GM12864 (cell line): ENCODE results near the gene PSMD12.

Source experiments
- DNase-seq: peaks from one replicate; pipeline ENCODE4 v3.0.0-alpha.2; 2011; ENCODE audit warnings: low read depth
- H3K4me3 ChIP-seq: 2 replicates; pipeline ENCODE4 v1.5.1; 2011; ENCODE audit warnings: mild to moderate bottlenecking, low read depth, low read length, control low read depth
- CTCF ChIP-seq: IDR thresholded peaks from 2 replicates; pipeline ENCODE4 v1.5.1; 2011; ENCODE audit warnings: low read depth, mild to moderate bottlenecking, moderate library complexity, low read length, control low read depth, inconsistent platforms; ENCODE audit errors: missing control alignments

The PSMD12 gene

GRCh38 chr17:67365738-67366192, 612 bp downstream of the PSMD12 start:
- H3K4me3 ChIP-seq, result peak overlapping the region; percentile 98
- DNase-seq, result no peak
- TF ChIP-seq CTCF, result no peak

- no peak for DNase-seq
These were observed 1.3 kb downstream of the PSMD12 start for GRCh38 chr17:67364847-67365737.

DNA sequence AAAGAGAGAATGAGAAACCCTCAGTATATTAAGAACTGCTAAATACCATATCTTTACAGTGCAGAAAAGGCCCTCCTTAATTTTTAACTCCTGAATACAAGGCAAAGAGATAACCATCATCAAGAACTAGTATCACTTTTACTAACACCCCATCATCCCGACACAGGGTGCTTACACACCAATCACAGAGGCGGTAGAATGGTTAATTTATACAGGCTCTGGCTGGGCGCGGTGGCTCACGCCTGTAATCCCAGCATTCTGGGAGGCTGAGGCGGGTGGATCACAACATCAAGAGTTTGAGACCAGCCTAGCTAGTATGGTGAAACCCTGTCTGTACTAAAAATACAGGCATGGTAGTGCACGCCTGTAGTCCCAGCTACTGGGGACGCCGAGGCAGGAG, 4.2 kb downstream of the PSMD12 start:
- no peak overlapping the region for H3K4me3 ChIP-seq
- no peak for TF ChIP-seq CTCF
- no peak for DNase-seq

More at GRCh38 chr17:67364847-67365737, 1.3 kb downstream of the PSMD12 start:
- TF ChIP-seq CTCF, result no peak
- peak overlapping the region; percentile 98 for H3K4me3 ChIP-seq

GRCh38 chr17:67360880-67361279, 5.5 kb downstream of the PSMD12 start:
- no peak for DNase-seq
- TF ChIP-seq CTCF, result no peak
- no peak overlapping the region for H3K4me3 ChIP-seq

GRCh38 chr17:67359960-67360791, 6.2 kb downstream of the PSMD12 start:
- no peak for DNase-seq

DNA sequence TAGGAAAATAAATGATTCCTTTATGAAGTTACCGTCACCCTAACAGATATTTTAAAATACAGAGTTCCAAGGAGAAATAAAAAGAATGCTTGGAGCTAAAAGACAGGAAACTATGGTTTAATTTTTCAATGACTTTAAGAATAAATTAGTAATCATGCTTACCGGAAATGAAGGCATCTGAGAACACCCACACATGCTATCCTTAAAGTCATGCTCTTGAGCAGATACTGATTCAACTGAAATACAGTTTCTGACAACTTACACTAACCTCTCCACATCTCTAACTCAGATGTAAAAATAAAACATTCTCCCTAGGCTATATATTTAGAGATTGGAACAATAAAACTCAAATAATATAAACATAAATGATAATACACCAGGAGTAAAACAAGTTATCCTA, 7.8 kb downstream of the PSMD12 start:
- TF ChIP-seq CTCF, result no peak
- DNase-seq, result no peak
- no peak overlapping the region for H3K4me3 ChIP-seq

More at GRCh38 chr17:67359960-67360791, 6.2 kb downstream of the PSMD12 start:
- TF ChIP-seq CTCF, result peak; percentile 26
- no peak overlapping the region for H3K4me3 ChIP-seq
